ENCODE results near the gene ZNF304.

Gene ZNF304

DNA sequence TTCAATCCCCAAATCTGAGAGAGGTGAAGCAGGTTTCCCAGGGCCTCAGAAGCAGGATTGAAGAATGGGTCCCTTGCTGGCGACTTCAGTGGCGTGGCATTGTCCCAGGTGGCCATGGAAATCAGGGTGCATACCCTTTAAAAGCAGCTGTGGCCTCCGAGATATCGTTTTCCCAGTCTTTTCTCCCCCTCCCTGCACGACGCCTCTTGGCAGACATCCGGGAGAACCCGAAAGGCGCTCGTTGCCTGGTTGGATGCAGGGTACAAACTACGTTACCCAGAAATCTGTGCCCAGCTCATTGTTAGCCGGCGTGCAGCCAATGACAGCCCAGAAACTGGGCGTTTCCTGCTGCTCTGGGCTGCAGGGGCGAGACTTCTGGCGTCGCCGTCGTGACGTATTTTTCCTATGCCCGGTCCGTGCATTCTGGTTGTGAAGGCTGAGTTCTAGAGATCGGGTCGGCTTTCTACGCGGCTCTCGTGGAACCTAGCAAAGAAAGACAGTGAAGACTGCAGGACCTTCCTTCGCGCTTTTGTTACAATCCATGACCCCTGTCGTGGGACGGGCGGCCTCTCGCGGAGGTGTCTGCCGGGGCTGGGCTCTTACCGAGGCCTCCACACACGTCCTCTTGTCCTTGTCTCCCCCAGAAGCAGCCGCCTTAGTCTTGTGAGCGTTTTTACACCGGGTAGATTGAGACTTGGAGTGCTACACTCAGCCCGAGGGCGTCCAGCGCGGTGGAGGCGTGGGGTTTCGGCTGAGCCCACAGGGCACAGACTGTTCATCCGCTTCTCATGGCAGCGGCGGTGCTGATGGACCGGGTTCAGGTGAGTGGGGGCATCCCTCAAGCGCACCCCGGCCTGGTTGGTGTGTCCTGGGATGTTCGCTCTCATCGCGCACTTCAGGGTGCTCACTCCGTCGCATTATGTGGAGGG, at the start of gene ZNF304:
Gene ZNF304 (plus strand): TSS at position 395 of the 929 bp plus-strand sequence. CDS start 394 bp downstream, at position 789.
- peak within 1 kb of the TSS; percentile 83 for H3K27ac Mint-ChIP-seq
- H3K36me3 Mint-ChIP-seq (ENCODE audit: low read depth) = peaks cover 55% of the 10 kb centered on the region
- peak within 1 kb of the TSS; percentile 93 for H3K4me3 Mint-ChIP-seq
- peaks cover 51% of the 10 kb centered on the region for H3K9me3 Mint-ChIP-seq
- H3K27me3 Mint-ChIP-seq (ENCODE audit: low read depth) = no peaks in the 10 kb centered on the region
- H3K4me1 Mint-ChIP-seq (ENCODE audit: low read depth) = peaks cover 17% of the 10 kb centered on the region
- peak; percentile 87 for DNase-seq (ENCODE audit: low spot score)

DNA sequence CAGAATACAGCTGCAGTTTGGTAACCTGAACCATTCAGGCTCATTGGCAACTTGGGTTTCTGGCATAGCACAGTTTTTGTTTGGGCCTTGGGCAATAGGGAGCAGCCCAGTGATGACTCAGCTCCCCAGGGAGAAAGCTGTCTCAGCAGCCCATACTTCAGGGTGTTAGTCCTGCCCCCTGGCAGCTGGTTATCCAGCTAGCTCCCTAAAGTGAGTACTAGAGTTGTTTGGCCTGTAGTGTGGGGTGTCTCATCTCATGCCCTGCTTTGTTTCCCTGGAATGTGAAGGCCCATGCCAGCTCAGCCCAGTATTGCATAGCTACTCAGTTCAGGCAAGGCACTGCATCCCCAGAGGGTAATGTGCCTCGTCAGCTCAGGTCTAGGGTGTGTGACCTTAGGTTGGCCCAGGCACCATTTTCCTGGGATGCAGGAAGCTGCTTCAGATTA, 49.0 kb upstream of the ZNF304 start:
- Mint-ChIP-seq H3K4me1 (ENCODE audit: low read depth) (no peaks in the 10 kb centered on the region), H3K4me3 (no peak overlapping the region), H3K9me3 (peaks cover 46% of the 10 kb centered on the region), H3K27ac (no peak overlapping the region), H3K27me3 (ENCODE audit: low read depth) (no peaks in the 10 kb centered on the region), H3K36me3 (ENCODE audit: low read depth) (peaks cover 73% of the 10 kb centered on the region)
- no peak for DNase-seq (ENCODE audit: low spot score)

DNA sequence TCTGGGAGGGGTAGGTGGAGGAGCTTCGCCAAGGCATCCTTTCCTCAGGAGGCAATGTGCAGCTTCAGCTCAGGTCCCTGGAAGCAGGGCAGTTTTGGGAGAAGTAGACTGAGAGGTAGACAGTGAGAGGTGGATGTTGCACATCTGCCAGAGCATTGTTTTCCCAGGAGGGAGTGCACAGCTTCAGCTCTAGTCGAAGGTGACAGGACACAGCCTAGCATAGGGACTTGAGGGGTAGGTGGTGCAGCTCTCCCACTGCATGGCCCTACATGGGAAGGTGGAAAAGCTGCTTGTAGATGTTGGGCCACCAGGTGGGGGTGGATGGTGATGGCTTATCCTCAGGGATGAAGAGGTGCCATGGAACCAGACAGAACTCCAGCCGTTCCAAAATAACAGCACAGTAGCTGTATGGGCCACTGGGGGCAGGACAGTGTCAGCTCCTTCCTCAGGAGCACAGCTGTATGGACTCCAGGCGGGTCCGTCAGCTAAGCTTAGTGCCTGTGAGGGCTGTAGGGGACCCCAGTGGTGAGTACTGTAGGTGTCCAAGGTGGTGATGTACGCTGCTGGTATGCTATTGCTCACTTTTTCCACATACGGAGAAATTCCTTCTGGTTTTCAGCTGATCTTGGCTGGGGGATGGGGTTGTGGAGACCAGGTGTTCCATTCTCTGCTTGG, 48.2 kb upstream of the ZNF304 start:
- H3K4me3 Mint-ChIP-seq = no peak overlapping the region
- peaks cover 39% of the 10 kb centered on the region for H3K9me3 Mint-ChIP-seq
- H3K36me3 Mint-ChIP-seq (ENCODE audit: low read depth) = peaks cover 65% of the 10 kb centered on the region
- no peaks in the 10 kb centered on the region for H3K4me1 Mint-ChIP-seq (ENCODE audit: low read depth)
- no peak for DNase-seq (ENCODE audit: low spot score)
- no peaks in the 10 kb centered on the region for H3K27me3 Mint-ChIP-seq (ENCODE audit: low read depth)
- no peak overlapping the region for H3K27ac Mint-ChIP-seq

DNA sequence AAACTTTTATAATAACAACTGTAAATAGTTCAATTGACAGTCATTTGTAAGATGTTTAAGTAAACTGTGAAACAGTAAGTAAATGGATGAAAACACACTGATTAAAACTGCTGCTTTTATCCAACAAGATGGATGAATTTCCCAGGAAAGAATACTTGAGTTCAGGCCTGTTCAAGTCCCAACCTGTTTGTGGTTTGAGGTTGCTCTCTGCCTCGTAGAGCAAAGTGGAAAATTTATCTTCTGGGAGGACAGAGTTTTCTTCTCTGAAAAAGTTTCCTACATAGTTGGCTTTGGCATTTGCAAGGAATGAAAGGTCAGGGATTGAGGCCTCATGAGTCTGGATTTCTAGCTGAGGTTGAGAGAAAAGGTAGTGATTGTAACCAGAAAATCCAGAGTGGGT, 46.0 kb upstream of the ZNF304 start:
- Mint-ChIP-seq H3K9me3 (peaks cover 41% of the 10 kb centered on the region), H3K27ac (no peak overlapping the region), H3K27me3 (ENCODE audit: low read depth) (no peaks in the 10 kb centered on the region), H3K36me3 (ENCODE audit: low read depth) (peaks cover 46% of the 10 kb centered on the region), H3K4me1 (ENCODE audit: low read depth) (no peaks in the 10 kb centered on the region), H3K4me3 (no peak overlapping the region)
- no peak for DNase-seq (ENCODE audit: low spot score)

DNA sequence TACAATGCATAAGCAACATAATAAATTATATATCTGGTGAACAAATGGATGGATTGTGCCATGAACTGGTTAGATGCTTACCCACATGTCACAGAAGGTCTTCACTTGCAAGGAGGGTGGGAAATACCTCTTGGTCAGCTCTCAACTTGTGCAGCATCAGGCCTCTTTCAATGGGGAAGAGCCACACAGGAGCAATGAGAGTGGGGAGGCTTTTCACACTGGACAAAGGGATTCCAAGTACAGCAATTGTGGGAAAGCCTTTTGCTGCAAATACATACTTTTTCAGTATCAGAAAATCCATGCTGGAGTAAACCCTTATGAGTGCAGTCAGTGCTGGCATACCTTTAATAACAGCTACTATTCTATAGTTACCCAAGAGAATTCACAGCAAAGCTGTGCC, 42.6 kb upstream of the ZNF304 start:
- no peak overlapping the region for H3K27ac Mint-ChIP-seq
- H3K36me3 Mint-ChIP-seq (ENCODE audit: low read depth) = peaks cover 14% of the 10 kb centered on the region

DNA sequence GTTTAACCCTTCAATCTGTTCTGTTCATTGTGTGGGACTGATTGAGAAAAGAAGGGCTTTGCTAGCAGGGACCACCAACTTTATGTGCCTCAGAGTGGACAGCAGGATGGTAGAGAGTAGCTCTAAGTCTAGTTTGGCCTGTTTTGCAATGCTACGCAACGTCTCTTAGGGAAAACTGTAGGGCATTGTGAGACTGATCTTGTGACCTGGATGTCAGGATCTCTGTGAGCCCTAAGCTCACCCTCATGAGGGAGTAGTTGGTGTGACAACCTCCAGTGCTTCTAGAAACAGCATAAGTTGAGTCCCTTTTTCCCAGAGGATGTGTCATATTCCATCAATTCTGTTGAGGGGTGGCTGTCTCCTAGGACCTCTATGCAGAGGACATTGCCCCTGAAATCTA, 40.3 kb upstream of the ZNF304 start:
- H3K27me3 Mint-ChIP-seq (ENCODE audit: low read depth) = peaks cover 8% of the 10 kb centered on the region
- H3K4me1 Mint-ChIP-seq (ENCODE audit: low read depth) = no peaks in the 10 kb centered on the region
- DNase-seq (ENCODE audit: low spot score) = no peak
- H3K36me3 Mint-ChIP-seq (ENCODE audit: low read depth) = no peaks in the 10 kb centered on the region
- H3K9me3 Mint-ChIP-seq = peaks cover 40% of the 10 kb centered on the region
- no peak overlapping the region for H3K4me3 Mint-ChIP-seq
- H3K27ac Mint-ChIP-seq = no peak overlapping the region

More for the DNA sequence above, 42.6 kb upstream of the ZNF304 start:
- Mint-ChIP-seq H3K4me1 (ENCODE audit: low read depth) (no peaks in the 10 kb centered on the region), H3K4me3 (no peak overlapping the region), H3K9me3 (peaks cover 37% of the 10 kb centered on the region), H3K27me3 (ENCODE audit: low read depth) (no peaks in the 10 kb centered on the region)
- DNase-seq (ENCODE audit: low spot score) = no peak

DNA sequence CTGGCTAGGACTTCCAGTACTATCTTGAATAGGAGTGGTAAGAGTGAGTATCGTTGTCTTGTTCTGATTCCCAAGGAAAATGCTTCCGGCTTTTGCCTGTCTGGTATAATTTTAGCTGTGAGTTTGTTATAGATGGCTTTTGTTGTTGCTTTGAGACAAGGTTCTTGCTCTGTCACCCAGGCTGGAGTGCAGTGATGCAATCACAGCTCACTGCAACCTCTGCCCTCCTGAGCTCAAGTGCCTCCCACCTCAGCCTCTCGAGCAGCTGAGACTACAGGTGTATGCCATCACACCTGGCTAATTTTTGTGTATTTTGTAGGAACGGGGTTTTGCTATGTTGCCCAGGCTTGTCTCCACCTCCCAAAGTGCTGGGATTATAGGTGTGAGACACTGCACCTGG, 36.9 kb upstream of the ZNF304 start:
- no peak for DNase-seq (ENCODE audit: low spot score)
- H3K36me3 Mint-ChIP-seq (ENCODE audit: low read depth) = peaks cover 1% of the 10 kb centered on the region
- H3K27ac Mint-ChIP-seq = no peak overlapping the region
- peaks cover 21% of the 10 kb centered on the region for H3K27me3 Mint-ChIP-seq (ENCODE audit: low read depth)
- no peaks in the 10 kb centered on the region for H3K4me1 Mint-ChIP-seq (ENCODE audit: low read depth)
- peaks cover 47% of the 10 kb centered on the region for H3K9me3 Mint-ChIP-seq
- no peak overlapping the region for H3K4me3 Mint-ChIP-seq

DNA sequence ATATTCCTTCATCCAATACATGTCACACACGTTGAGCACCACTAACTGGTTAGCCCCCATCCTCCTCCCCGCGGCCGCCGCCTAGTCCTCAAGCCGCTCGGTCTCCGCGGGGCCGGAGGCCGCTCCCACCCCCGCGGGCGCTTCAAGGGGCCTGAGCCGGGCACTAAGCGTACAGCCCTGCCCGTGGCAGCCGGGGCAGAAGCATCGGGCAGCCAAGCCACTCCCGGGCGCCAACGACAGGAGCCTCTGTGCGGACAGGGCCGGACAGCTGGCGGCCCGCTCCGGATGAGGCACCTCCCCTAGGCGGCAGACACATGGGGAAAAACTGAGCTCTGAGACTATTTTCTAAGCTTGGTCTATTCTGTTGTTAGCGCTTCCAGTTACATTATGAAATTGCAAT, 33.6 kb upstream of the ZNF304 start:
- Mint-ChIP-seq H3K9me3 (peaks cover 38% of the 10 kb centered on the region), H3K36me3 (ENCODE audit: low read depth) (peaks cover 17% of the 10 kb centered on the region), H3K27me3 (ENCODE audit: low read depth) (peaks cover 21% of the 10 kb centered on the region), H3K27ac (no peak overlapping the region), H3K4me1 (ENCODE audit: low read depth) (peaks cover 15% of the 10 kb centered on the region), H3K4me3 (no peak overlapping the region)
- no peak for DNase-seq (ENCODE audit: low spot score)

DNA sequence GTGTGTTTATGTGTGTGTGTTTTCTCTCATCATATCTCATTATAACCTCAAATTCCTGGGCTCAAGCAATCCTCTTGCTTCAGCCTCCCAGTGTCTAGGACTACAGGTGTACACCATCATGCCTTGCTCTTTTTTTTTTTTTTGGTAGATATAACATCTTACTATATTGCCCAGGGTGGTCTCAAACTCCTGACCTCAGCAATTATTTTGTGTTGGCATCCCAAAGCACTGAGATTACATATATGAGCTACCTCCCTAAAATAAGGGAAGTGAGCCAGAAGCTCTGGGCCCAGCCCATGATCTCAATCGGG, 31.2 kb upstream of the ZNF304 start:
- Mint-ChIP-seq H3K27ac (peak overlapping the region; percentile 91), H3K36me3 (ENCODE audit: low read depth) (peaks cover 38% of the 10 kb centered on the region), H3K27me3 (ENCODE audit: low read depth) (peaks cover 21% of the 10 kb centered on the region), H3K4me1 (ENCODE audit: low read depth) (peaks cover 18% of the 10 kb centered on the region), H3K4me3 (peak overlapping the region; percentile 93), H3K9me3 (peaks cover 43% of the 10 kb centered on the region)
- no peak for DNase-seq (ENCODE audit: low spot score)

DNA sequence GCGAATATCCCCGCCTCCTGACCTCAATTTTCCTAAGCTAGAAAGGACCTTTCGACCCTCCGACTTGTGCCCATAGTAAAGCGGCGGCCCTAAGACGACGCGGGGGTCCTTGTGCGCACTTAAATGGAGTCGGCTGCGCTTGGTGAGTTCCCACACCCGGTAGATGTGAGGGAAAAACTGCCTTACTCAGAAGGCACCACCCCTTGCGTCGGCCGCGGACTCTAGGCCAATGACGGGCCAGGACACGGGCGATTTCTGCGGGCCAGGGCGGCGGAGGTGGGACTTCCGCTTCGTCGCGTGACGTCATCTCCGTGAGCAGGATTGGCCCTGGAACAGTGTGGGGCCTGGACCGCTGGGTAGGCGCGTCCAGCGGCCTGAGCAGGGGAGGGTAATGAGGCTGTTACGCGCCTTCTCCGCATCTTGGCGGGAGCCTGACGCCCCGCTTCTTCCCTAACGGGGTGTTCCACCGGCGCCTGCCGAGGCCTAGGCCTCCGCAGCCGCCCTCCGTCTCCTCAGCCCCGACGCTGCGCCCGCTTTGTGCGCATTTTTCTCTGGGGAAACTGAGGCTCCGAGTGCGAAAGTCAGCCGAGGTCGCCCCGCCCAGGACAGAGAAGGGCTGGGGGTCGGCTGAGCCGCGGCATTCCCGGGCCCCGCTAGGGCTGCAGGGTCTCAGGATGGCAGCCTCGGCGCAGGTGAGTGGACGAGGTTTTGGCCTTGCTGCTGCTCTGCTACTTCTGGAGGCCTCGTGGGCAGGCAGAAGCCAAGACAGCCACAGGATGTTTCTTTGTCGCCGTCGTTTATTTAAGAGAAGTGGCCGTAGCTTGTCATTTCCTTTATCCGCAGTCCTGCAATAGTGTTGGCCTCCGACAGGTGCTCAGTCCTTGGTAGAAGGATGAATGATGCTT, 30.6 kb upstream of the ZNF304 start, which contains the start of gene ZNF543:
Gene ZNF543 (plus strand): TSS at position 293 of the 905 bp plus-strand sequence. CDS start 382 bp downstream, at position 675.
- DNase-seq (ENCODE audit: low spot score) = peak; percentile 93
- Mint-ChIP-seq H3K4me1 (ENCODE audit: low read depth) (peaks cover 18% of the 10 kb centered on the region), H3K27ac (peak within 1 kb of the TSS; percentile 91), H3K27me3 (ENCODE audit: low read depth) (peaks cover 16% of the 10 kb centered on the region), H3K4me3 (peak within 1 kb of the TSS; percentile 93), H3K36me3 (ENCODE audit: low read depth) (peaks cover 44% of the 10 kb centered on the region), H3K9me3 (peaks cover 40% of the 10 kb centered on the region)

DNA sequence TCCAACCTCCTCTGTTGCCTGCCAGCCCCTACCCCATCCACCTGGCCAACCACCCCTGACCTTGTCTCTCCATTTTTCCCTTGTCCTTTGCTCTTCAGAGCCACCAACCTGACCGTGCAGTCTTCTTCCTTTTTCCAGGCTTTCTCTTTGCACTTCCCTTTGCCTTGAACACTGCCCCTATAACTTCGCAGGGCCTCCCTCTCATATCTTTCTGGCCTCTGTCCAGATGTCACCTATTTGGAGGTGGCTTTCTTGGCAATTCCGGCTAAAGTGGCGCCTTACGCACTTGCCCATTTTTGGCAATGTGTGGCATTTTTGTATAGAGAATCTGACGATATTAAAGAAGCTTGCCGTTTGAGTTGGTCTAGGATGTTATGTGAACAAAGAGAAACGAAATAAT, 30.0 kb upstream of the ZNF304 start:
- Mint-ChIP-seq H3K27ac (peak overlapping the region; percentile 91), H3K27me3 (ENCODE audit: low read depth) (peaks cover 9% of the 10 kb centered on the region), H3K36me3 (ENCODE audit: low read depth) (peaks cover 51% of the 10 kb centered on the region), H3K4me1 (ENCODE audit: low read depth) (peaks cover 18% of the 10 kb centered on the region), H3K4me3 (peak overlapping the region; percentile 93), H3K9me3 (peaks cover 37% of the 10 kb centered on the region)
- no peak for DNase-seq (ENCODE audit: low spot score)

DNA sequence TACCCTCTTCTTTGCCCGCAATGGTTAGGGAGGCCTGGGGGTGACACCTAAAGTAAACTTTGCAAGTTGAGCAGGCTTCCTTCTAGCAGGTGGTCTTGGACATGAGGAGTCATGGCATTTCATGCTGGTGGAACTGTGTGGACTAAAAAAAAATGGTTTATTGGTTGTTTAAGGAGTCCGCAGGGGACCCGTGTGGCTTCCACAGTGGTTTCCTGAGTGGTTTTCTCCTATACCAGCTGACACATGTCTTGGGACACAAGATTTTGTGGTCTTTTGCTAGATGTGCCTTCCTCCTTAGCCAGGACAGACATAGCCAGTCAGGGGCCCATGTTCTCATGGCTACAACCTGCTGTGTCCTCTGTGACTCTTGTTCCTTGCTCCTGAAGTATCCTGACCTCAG, 29.3 kb upstream of the ZNF304 start:
- peaks cover 18% of the 10 kb centered on the region for H3K4me1 Mint-ChIP-seq (ENCODE audit: low read depth)
- peak overlapping the region; percentile 15 for H3K27ac Mint-ChIP-seq
- H3K36me3 Mint-ChIP-seq (ENCODE audit: low read depth) = peaks cover 57% of the 10 kb centered on the region
- H3K4me3 Mint-ChIP-seq = peak overlapping the region; percentile 93
- H3K9me3 Mint-ChIP-seq = peaks cover 36% of the 10 kb centered on the region
- peaks cover 5% of the 10 kb centered on the region for H3K27me3 Mint-ChIP-seq (ENCODE audit: low read depth)
- no peak for DNase-seq (ENCODE audit: low spot score)

DNA sequence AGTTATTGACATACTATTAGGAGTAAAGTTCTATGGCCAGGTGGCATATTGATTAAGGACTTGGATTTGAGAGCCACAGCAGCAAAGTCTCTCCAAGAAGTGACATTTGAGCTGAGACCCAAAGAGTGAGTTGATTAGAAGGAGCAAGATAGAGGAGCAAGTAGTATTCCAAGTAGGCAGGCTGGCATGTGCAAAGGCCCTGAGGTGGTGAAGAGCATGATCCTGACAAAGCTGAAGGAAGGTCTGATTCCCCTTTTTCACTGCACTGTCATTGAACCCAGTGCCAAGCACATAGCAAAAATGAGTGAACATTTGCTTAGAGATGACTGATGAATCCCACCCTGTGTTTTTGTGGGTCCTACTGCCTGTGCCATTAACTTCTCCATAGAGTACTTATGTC, 26.1 kb upstream of the ZNF304 start:
- no peak for DNase-seq (ENCODE audit: low spot score)
- Mint-ChIP-seq H3K27me3 (ENCODE audit: low read depth) (no peaks in the 10 kb centered on the region), H3K27ac (no peak overlapping the region), H3K4me3 (no peak overlapping the region), H3K4me1 (ENCODE audit: low read depth) (peaks cover 15% of the 10 kb centered on the region), H3K9me3 (peaks cover 43% of the 10 kb centered on the region), H3K36me3 (ENCODE audit: low read depth) (peaks cover 87% of the 10 kb centered on the region)

Measured in T-helper 2 cell treated with Interferon-gamma antibody and Interleukin-4, amounts not matched to agents 5 μg/mL and 100 μg/mL, for 36 hours (primary cell).